ENCODE data around the gene CHMP1B.

The CHMP1B gene

DNA sequence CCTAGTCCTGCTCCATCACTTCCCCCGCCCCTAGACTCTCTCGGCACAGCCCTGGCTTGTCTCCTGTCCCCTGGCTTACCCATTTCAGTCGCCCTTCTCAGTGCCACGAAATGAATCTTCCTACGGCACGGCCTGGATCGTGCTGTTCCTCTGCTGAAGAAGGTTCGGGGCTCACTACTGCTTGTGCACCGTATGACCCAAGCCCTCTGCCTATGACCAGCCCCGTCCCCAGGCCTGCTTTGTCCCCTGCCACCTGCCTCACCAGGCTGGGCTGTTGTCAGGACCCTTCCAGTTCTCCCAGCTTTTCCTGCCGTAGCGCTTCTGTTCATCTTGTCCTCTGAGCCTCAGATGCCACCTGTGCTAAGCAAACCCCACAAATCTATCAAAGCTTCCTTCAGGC, 13.9 kb downstream of the CHMP1B start:
- WGBS, result 96% methylated on average over 12 of the region's 12 CpGs
- Histone ChIP-seq H3K79me1 (replicated peaks; ENCODE audit: low read length, poor library complexity, severe bottlenecking) (no peaks in the 10 kb centered on the region), H2AFZ (ENCODE audit: low read depth, low read length) (no peak overlapping the region), H2BK15ac (ENCODE audit: low read depth, poor library complexity, severe bottlenecking) (no peak overlapping the region), H2BK120ac (ENCODE audit: low read depth, low read length) (no peak overlapping the region), H3K27me3 (ENCODE audit: control insufficient read depth in 1 of 2, insufficient read depth in 1 of 2, low read length in 2 of 2) (no peaks in the 10 kb centered on the region), H3K9ac (ENCODE audit: low read length) (no peak overlapping the region), H3K4me2 (ENCODE audit: low read length, poor library complexity, severe bottlenecking) (no peak overlapping the region), H3K9me3 (ENCODE audit: control insufficient read depth, low read length) (no peaks in the 10 kb centered on the region), H3K36me3 (ENCODE audit: control insufficient read depth in 1 of 2, insufficient read depth in 2 of 2, low read depth in 1 of 2, low read length in 2 of 2) (no peaks in the 10 kb centered on the region), H4K8ac (ENCODE audit: low read length) (no peak overlapping the region), H2BK5ac (ENCODE audit: low read depth, low read length, poor library complexity, severe bottlenecking) (no peak overlapping the region), H3K27ac (ENCODE audit: low read length, poor library complexity, severe bottlenecking) (no peak overlapping the region), H3K14ac (ENCODE audit: low read length in 2 of 2) (no peak overlapping the region), H4K91ac (ENCODE audit: low read length) (no peak overlapping the region), H3K4me3 (ENCODE audit: insufficient read depth in 1 of 2, low read depth in 1 of 2, low read length in 2 of 2) (no peak overlapping the region), H3K18ac (ENCODE audit: low read depth in 1 of 2, low read length in 2 of 2) (no peak overlapping the region), H2BK12ac (ENCODE audit: low read length in 2 of 2) (no peak overlapping the region), H3K23ac (ENCODE audit: low read length in 2 of 2) (no peak overlapping the region), H2AK5ac (ENCODE audit: low read length, severe bottlenecking) (no peak overlapping the region), H3K4me1 (ENCODE audit: control insufficient read depth, insufficient read depth, low read depth, low read length) (peaks cover 3% of the 10 kb centered on the region), H3K4ac (ENCODE audit: low read depth in 1 of 2, low read length in 2 of 2) (no peak overlapping the region)
- DNase-seq, result no peak

DNA sequence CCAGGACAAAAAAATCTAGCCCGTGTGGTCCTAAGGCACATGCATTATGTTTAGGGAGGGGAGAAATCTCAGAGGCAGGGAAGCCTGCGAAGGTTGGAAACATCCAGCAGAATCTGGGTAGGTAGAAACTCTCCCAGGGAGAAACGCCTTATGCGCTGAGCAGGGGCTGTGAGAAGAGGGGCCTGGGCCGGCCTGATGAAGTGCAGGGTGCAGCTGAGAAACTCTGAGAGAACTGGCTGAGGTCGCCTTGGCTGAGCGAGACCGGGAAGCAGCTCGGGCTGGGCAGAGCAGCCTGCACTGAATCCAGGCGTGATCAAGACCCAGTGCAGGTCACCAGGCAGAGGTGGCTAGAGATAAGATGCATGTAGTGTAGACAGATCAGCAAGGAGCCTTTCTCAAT, 15.1 kb downstream of the CHMP1B start:
- Histone ChIP-seq H2BK5ac (ENCODE audit: low read depth, low read length, poor library complexity, severe bottlenecking) (no peak overlapping the region), H3K18ac (ENCODE audit: low read depth in 1 of 2, low read length in 2 of 2) (no peak overlapping the region), H3K27ac (ENCODE audit: low read length, poor library complexity, severe bottlenecking) (no peak overlapping the region), H2AFZ (ENCODE audit: low read depth, low read length) (no peak overlapping the region), H2AK5ac (ENCODE audit: low read length, severe bottlenecking) (no peak overlapping the region), H4K91ac (ENCODE audit: low read length) (no peak overlapping the region), H3K79me1 (replicated peaks; ENCODE audit: low read length, poor library complexity, severe bottlenecking) (no peaks in the 10 kb centered on the region), H2BK120ac (ENCODE audit: low read depth, low read length) (no peak overlapping the region), H3K4me2 (ENCODE audit: low read length, poor library complexity, severe bottlenecking) (no peak overlapping the region), H3K4ac (ENCODE audit: low read depth in 1 of 2, low read length in 2 of 2) (no peak overlapping the region), H3K4me1 (ENCODE audit: control insufficient read depth, insufficient read depth, low read depth, low read length) (no peaks in the 10 kb centered on the region), H3K9me3 (ENCODE audit: control insufficient read depth, low read length) (no peaks in the 10 kb centered on the region), H2BK12ac (ENCODE audit: low read length in 2 of 2) (no peak overlapping the region), H3K4me3 (ENCODE audit: insufficient read depth in 1 of 2, low read depth in 1 of 2, low read length in 2 of 2) (no peak overlapping the region), H3K36me3 (ENCODE audit: control insufficient read depth in 1 of 2, insufficient read depth in 2 of 2, low read depth in 1 of 2, low read length in 2 of 2) (no peaks in the 10 kb centered on the region), H2BK15ac (ENCODE audit: low read depth, poor library complexity, severe bottlenecking) (no peak overlapping the region), H4K8ac (ENCODE audit: low read length) (no peak overlapping the region), H3K27me3 (ENCODE audit: control insufficient read depth in 1 of 2, insufficient read depth in 1 of 2, low read length in 2 of 2) (no peaks in the 10 kb centered on the region), H3K14ac (ENCODE audit: low read length in 2 of 2) (no peak overlapping the region), H3K23ac (ENCODE audit: low read length in 2 of 2) (no peak overlapping the region), H3K9ac (ENCODE audit: low read length) (no peak overlapping the region)
- 81% methylated on average over 10 of the region's 10 CpGs for WGBS
- DNase-seq, result no peak

DNA sequence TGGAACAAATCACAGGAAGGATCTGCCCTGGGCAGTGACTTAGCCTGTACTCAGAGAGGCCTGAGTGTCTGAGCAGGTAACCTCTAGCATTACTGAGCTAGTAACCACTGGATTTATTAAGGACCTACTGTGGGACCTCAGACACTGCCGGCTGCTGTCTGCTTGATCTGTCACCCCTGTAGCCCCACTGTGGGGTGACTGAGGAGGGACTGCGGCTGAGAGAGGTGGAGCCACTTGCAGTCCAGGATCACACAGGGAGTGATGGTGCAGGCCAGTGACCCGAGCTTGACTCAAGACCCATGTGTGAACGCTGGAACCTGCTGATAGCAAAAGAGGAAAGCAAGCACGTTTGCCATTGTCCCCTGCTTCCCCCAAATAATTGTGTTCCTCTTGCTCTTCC, 15.6 kb downstream of the CHMP1B start:
- Histone ChIP-seq H3K27ac (ENCODE audit: low read length, poor library complexity, severe bottlenecking) (no peak overlapping the region), H3K79me1 (replicated peaks; ENCODE audit: low read length, poor library complexity, severe bottlenecking) (no peaks in the 10 kb centered on the region), H3K23ac (ENCODE audit: low read length in 2 of 2) (no peak overlapping the region), H2BK120ac (ENCODE audit: low read depth, low read length) (no peak overlapping the region), H3K4ac (ENCODE audit: low read depth in 1 of 2, low read length in 2 of 2) (no peak overlapping the region), H3K4me1 (ENCODE audit: control insufficient read depth, insufficient read depth, low read depth, low read length) (no peaks in the 10 kb centered on the region), H2BK5ac (ENCODE audit: low read depth, low read length, poor library complexity, severe bottlenecking) (no peak overlapping the region), H3K9ac (ENCODE audit: low read length) (no peak overlapping the region), H3K4me2 (ENCODE audit: low read length, poor library complexity, severe bottlenecking) (no peak overlapping the region), H2BK12ac (ENCODE audit: low read length in 2 of 2) (no peak overlapping the region), H3K4me3 (ENCODE audit: insufficient read depth in 1 of 2, low read depth in 1 of 2, low read length in 2 of 2) (no peak overlapping the region), H3K36me3 (ENCODE audit: control insufficient read depth in 1 of 2, insufficient read depth in 2 of 2, low read depth in 1 of 2, low read length in 2 of 2) (no peaks in the 10 kb centered on the region), H4K91ac (ENCODE audit: low read length) (no peak overlapping the region), H2BK15ac (ENCODE audit: low read depth, poor library complexity, severe bottlenecking) (no peak overlapping the region), H3K9me3 (ENCODE audit: control insufficient read depth, low read length) (no peaks in the 10 kb centered on the region), H2AK5ac (ENCODE audit: low read length, severe bottlenecking) (no peak overlapping the region), H4K8ac (ENCODE audit: low read length) (peak overlapping the region; percentile 7), H2AFZ (ENCODE audit: low read depth, low read length) (no peak overlapping the region), H3K18ac (ENCODE audit: low read depth in 1 of 2, low read length in 2 of 2) (no peak overlapping the region), H3K27me3 (ENCODE audit: control insufficient read depth in 1 of 2, insufficient read depth in 1 of 2, low read length in 2 of 2) (no peaks in the 10 kb centered on the region), H3K14ac (ENCODE audit: low read length in 2 of 2) (no peak overlapping the region)
- no peak for DNase-seq
- 93% methylated on average over 5 of the region's 5 CpGs for WGBS

DNA sequence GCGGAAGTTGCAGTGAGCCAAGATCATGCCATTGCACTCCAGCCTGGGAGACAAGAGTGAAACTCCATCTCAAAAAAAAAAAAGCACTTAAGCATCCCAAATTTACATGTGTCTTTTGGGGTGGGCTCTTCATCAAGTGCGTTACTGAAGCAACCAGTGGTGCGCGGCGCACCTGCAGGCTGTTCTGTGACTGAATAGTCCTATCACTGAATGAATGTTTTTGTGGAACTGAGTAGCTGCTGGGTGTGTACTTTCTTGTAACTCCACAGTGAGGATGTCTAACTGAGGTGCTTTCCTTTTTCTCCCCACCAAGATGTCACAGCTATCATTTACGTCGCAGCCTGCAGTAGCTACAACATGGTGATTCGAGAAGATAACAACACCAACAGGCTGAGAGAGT, 17.0 kb downstream of the CHMP1B start:
- no peaks in the 10 kb centered on the region for H3K79me1 ChIP-seq (replicated peaks; ENCODE audit: low read length, poor library complexity, severe bottlenecking)
- peaks cover 3% of the 10 kb centered on the region for H3K4me1 ChIP-seq (ENCODE audit: control insufficient read depth, insufficient read depth, low read depth, low read length)
- H4K8ac ChIP-seq (ENCODE audit: low read length), result no peak overlapping the region
- H3K36me3 ChIP-seq (ENCODE audit: control insufficient read depth in 1 of 2, insufficient read depth in 2 of 2, low read depth in 1 of 2, low read length in 2 of 2), result no peaks in the 10 kb centered on the region
- no peak overlapping the region for H2AK5ac ChIP-seq (ENCODE audit: low read length, severe bottlenecking)
- H3K9me3 ChIP-seq (ENCODE audit: control insufficient read depth, low read length), result no peaks in the 10 kb centered on the region
- no peak overlapping the region for H3K4me3 ChIP-seq (ENCODE audit: insufficient read depth in 1 of 2, low read depth in 1 of 2, low read length in 2 of 2)
- no peak overlapping the region for H3K18ac ChIP-seq (ENCODE audit: low read depth in 1 of 2, low read length in 2 of 2)
- no peak overlapping the region for H3K9ac ChIP-seq (ENCODE audit: low read length)
- DNase-seq, result no peak
- no peak overlapping the region for H2BK15ac ChIP-seq (ENCODE audit: low read depth, poor library complexity, severe bottlenecking)
- H4K91ac ChIP-seq (ENCODE audit: low read length), result no peak overlapping the region
- no peak overlapping the region for H2BK5ac ChIP-seq (ENCODE audit: low read depth, low read length, poor library complexity, severe bottlenecking)
- H2BK12ac ChIP-seq (ENCODE audit: low read length in 2 of 2), result no peak overlapping the region
- H2BK120ac ChIP-seq (ENCODE audit: low read depth, low read length), result no peak overlapping the region
- H3K27me3 ChIP-seq (ENCODE audit: control insufficient read depth in 1 of 2, insufficient read depth in 1 of 2, low read length in 2 of 2), result no peaks in the 10 kb centered on the region
- H3K14ac ChIP-seq (ENCODE audit: low read length in 2 of 2), result no peak overlapping the region
- no peak overlapping the region for H3K23ac ChIP-seq (ENCODE audit: low read length in 2 of 2)
- no peak overlapping the region for H3K4me2 ChIP-seq (ENCODE audit: low read length, poor library complexity, severe bottlenecking)
- no peak overlapping the region for H3K27ac ChIP-seq (ENCODE audit: low read length, poor library complexity, severe bottlenecking)
- H3K4ac ChIP-seq (ENCODE audit: low read depth in 1 of 2, low read length in 2 of 2), result no peak overlapping the region
- 96% methylated on average over 8 of the region's 8 CpGs for WGBS
- no peak overlapping the region for H2AFZ ChIP-seq (ENCODE audit: low read depth, low read length)
